Measurements from ENCODE around the gene EIF4B.

The EIF4B gene

DNA sequence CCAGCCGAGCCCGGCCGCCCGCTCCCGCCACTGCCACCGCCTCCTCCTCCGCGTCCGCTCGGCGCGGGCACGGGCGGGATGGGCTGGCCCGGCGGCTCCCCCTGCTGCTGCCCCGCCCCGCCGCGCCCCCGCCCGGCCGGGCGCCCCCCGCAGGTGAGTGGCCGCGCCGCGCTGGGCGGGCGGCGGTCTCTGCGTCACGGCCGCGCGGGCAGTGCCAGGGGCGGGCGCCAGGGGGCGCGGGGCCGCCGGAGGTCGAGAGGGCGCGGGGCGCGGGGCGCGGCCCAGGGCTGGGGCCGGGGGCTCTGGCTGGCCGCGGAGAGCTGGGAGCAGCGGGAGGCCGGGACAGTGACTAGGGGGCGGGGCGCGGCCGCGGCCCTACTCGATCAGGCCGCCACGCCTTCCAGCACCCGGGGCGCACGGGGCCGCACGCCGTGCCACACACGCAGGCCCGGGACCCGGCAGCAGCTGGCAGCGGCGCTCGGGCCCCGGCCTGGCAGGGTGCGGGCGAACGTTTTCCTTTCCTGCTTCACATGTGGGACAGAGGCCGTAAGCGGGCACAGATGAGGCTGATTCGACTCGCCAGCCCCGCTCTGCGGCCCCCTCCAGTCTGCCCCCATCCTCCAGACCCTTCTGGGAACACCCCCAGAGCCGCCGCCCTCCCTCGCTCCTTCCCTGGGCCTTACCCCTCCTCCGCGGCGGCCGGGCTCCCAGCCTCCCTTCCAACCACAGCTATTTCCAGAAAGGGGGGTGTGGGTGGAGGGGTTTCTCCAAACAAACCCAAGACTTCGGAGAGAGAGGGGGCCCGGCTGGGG is 41.2 kb downstream of the EIF4B start:
- DNase-seq (ENCODE audit: low spot score) = peak; percentile 92

DNA sequence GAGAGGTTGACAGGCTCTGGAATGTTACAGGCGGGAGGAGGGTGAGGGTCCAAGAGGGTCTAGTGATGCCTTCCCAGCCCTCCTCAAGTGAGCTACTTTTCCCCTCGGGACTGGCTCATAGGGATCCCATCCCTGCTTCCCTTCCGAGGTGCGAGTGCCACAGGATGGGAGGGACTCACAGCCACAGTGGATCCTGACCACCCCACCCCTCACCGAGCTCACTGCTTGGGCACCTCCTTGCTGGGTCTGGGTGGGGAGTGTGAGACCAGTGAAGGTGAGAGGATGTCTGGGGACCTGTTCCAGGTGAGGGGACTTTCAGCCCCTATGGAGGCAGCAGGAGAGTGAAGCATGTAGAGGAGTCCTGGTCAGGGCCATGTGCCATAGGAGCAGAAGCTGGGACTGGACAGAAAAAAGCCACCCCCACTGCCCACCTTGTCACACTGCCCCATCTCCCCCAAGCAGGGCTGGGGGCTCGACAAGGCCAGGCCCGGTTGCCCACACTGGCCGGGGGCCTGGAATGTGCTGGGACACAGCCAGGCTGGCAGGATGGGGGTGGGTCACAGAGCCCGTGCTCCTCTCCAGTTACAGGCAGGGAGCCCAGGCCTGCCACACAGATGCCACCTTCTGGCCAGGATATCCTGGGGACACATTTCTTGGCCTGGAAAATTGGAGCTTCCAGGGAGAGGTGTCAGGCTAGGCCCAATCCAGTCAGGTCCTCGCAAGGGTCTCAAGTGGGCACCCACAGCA is 42.0 kb downstream of the EIF4B start:
- DNase-seq (ENCODE audit: low spot score) = no peak

GRCh38 chr12:53048780-53049401 is 42.6 kb downstream of the EIF4B start:
- peak; percentile 71 for DNase-seq (ENCODE audit: low spot score)

DNA sequence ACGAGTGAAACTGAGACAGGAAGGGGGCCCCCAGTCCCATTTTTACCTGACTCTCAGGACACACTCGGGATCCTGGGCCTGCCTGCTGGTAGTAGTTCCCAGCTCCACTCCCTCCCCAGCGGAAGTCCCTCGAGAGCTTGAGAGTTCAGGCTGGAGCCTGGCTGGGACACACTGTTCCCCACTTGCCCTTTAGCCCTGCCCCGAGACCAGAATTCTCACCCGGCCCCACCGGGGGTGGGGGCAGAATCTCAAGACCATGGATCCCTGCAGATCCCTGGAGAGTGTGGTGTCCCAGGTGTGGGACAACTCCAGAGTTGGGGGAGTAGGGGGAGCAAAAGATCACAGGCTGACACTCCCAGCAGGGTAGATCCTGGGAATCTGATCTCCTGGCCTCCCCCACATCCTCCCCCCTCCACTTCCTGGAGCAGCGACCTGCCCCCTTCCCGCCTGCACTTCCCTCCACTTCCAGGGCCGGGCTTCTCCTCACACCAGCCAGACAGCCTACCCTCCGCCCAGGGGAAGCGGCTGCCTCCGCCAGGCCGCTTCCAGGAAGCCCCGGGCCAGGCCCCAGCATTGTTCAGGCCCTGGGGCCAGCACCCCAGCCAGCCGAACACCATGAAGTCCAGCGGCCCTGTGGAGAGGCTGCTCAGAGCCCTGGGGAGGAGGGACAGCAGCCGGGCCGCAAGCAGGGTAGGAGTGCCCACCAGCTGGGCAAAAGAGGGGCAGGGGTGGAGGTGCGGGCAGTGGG is 43.5 kb downstream of the EIF4B start, which contains the start of gene TNS2:
TSS of gene TNS2 (plus strand) at position 495 of the 748 bp plus-strand sequence. CDS start at position 616, 121 bp downstream.
- DNase-seq (ENCODE audit: low spot score) = peak; percentile 79

- DNase-seq (ENCODE audit: low spot score) = peak; percentile 49
Measured at GRCh38 chr12:53050426-53051057, 44.3 kb downstream of the EIF4B start.

- DNase-seq (ENCODE audit: low spot score) = peak; percentile 57
Measured at GRCh38 chr12:53051058-53051880, 45.0 kb downstream of the EIF4B start.

DNA sequence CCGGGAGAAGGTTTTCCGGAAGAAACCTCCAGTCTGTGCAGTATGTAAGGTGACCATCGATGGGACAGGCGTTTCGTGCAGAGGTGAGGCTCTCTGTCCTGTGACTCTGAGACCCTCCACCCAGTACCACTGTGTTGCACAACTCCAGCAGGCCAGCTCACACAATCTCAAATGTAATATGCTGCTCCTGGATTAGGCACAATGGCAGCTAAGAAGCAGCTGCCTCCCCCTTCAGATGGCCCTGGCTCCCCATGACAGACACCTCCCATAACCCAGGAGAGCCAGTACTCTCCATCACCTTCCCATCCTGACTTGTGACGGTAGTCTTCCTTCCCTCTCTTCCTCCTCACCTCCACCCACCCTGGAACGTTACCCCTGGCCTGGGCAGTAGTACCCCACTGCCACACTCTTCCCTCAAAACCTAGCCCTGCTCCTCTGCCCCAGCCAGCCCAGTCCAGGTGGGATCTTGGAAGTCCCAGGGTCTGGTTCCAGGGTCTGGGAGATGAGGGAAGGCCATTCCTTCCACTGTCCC is 45.7 kb downstream of the EIF4B start:
- DNase-seq (ENCODE audit: low spot score) = peak; percentile 43

DNA sequence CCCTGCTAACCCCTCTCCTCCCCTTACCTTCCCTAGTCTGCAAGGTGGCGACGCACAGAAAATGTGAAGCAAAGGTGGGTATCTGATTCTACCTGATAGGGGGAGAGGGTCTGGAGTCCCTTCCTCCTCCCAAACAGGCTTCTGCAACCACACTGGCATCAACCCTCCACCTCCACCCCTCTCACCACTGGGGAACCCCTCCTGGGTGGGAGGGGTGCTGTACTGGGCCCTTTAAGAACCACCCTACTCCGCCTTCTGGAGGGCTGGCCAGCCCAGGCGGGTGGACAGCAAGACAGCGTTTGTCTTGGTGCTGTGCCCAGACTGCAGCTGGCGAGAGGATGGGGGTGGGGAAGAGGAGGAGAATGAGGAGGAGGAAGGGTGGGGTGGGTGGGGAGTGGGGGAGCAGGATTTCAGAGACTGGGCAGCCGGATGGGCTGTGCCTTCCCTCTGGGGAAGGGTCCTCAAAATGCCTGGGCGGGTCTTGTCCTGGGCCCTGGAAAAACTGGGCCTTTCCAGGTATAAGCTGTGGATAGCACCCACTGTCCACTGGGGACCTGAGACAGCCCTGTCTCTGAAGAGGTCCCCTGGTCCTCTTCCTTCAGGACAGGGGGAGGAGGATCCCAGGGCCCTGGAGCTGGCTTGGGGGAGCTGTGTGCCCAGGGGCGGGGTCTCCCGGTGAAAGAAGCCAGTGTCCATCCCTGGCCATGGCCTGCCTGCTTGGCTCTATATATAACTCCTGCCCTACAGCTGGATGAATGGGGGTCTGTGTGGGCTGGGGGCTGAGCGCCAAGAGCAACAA is 46.4 kb downstream of the EIF4B start:
- DNase-seq (ENCODE audit: low spot score) = peak; percentile 50

GRCh38 chr12:53053218-53054111 is 47.2 kb downstream of the EIF4B start:
- peak; percentile 71 for DNase-seq (ENCODE audit: low spot score)

DNA sequence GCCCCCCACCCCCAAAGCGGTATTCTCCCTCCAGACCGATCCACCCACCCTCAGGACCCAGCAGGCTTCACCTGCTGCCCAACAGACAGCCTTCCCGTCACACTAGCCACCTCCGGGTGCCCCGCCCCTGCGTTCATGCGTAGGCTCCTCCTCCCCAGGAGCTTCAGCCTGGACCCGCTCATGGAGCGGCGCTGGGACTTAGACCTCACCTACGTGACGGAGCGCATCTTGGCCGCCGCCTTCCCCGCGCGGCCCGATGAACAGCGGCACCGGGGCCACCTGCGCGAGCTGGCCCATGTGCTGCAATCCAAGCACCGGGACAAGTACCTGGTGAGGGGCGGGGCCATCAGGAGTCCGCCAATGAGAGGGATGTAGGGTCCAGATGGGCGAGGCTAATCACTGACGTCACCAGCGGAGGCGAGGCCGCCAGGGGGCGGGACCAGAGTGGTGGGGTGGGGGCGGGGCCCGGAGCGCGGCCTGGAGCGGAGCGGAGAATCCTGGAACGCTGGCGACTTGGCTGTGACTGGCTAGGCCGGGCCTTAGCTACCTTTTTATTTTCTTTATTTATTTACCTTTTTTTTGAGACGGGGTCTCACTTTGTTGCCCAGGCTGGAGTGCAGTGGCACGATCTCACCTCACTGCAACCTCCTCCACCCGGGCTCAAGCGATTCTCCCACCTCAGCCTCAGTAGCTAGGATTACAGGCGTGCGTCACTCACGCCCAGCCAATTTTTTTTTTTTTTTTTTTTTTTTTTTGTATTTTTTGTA is 48.0 kb downstream of the EIF4B start:
- DNase-seq (ENCODE audit: low spot score) = peak; percentile 99

- DNase-seq (ENCODE audit: low spot score) = no peak
Measured at GRCh38 chr12:53055471-53056266, 49.4 kb downstream of the EIF4B start.

GRCh38 chr12:53056296-53056695 is 50.0 kb downstream of the EIF4B start:
- DNase-seq (ENCODE audit: low spot score) = no peak

- DNase-seq (ENCODE audit: low spot score) = no peak
Measured at GRCh38 chr12:53056901-53057300, 50.6 kb downstream of the EIF4B start.

DNA sequence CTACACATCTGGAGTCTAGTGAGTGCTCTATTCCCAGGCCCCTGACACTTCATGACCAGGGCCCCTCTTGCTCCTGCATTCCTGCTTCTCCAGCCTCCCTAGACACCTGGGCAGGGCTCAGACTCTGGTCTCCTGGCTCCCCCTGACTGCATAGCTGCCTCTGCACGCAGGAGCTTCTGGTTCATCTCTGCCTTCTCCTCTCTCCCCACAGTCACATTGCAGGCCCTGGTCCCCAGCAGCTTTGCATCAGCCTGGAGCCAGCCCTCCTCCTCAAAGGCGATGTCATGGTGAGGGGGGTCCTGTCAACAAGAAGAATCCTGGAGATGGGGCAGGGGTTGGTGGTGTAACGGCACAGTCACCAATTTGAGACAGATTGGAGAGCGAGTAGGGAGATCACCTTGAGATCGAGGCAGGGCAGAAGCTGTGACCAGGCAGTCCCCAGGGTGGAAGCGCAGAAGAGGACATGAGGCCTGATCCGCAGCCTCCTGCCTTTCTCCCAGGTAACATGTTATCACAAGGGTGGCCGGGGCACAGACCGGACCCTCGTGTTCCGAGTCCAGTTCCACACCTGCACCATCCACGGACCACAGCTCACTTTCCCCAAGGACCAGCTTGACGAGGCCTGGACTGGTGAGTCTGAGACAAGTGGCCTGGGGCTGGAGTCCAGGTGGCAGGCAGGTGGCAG is 51.7 kb downstream of the EIF4B start:
- no peak for DNase-seq (ENCODE audit: low spot score)

- no peak for DNase-seq (ENCODE audit: low spot score)
Measured at GRCh38 chr12:53058674-53059433, 52.6 kb downstream of the EIF4B start.
